GM21360 (cell line): ENCODE measurements around the gene COASY.
A peak's percentile ranks its signal among the peaks of the same experiment; 100 is the strongest.
"Not testable (repeated sequence)": the region's sequence is repeated elsewhere in the genome, so short reads cannot be mapped to it uniquely, and the experiment has no call there.

ENCODE experiments used
- ATAC-seq: cut with Tn5 transposase; IDR thresholded peaks from one replicate; pipeline ENCODE4 v1.9.1; 2021; ENCODE audit warnings: mild to moderate bottlenecking, moderate library complexity; ENCODE audit not compliant: unreplicated experiment

Gene COASY

GRCh38 chr17:42531455-42532354 is 30.2 kb upstream of the COASY start:
- ATAC-seq: no peak

GRCh38 chr17:42535155-42536047 is 26.5 kb upstream of the COASY start:
- no peak for ATAC-seq

- ATAC-seq: peak; percentile 76
These were observed 25.9 kb upstream of the COASY start, which contains the start of gene NAGLU for GRCh38 chr17:42536048-42536371. Gene NAGLU (plus strand): TSS chr17:42536241. CDS start chr17:42536273, 32 bp downstream.

GRCh38 chr17:42536372-42537155 is 25.4 kb upstream of the COASY start:
- ATAC-seq: peak; percentile 48

- ATAC-seq: no peak
These were observed 24.7 kb upstream of the COASY start for GRCh38 chr17:42537156-42537805.

- ATAC-seq: no peak
These were observed 24.0 kb upstream of the COASY start for GRCh38 chr17:42537826-42538451.

- ATAC-seq: no peak
These were observed 23.5 kb upstream of the COASY start for GRCh38 chr17:42538482-42538881.

- ATAC-seq: not testable (repeated sequence)
These were observed 21.4 kb upstream of the COASY start for GRCh38 chr17:42540558-42540957.

- no peak for ATAC-seq
These were observed 20.7 kb upstream of the COASY start for GRCh38 chr17:42541041-42541833.

- ATAC-seq: no peak
These were observed 18.5 kb upstream of the COASY start for GRCh38 chr17:42543190-42544079.

- no peak for ATAC-seq
These were observed 17.1 kb upstream of the COASY start for GRCh38 chr17:42544874-42545283.

- not testable (repeated sequence) for ATAC-seq
These were observed 16.0 kb upstream of the COASY start for GRCh38 chr17:42545755-42546505.

GRCh38 chr17:42547001-42547461 is 14.9 kb upstream of the COASY start:
- no peak for ATAC-seq

GRCh38 chr17:42547698-42548069 is 14.3 kb upstream of the COASY start:
- ATAC-seq: no peak

GRCh38 chr17:42548070-42548837 is 13.7 kb upstream of the COASY start:
- ATAC-seq: no peak

- no peak for ATAC-seq
These were observed 12.8 kb upstream of the COASY start for GRCh38 chr17:42548993-42549755.
